Spinal cord (tissue), 4 donors: ENCODE results near the gene CA14. TPM values are rescaled to one million over a fixed set of nuclear protein-coding genes. Genes with fewer than 3 reads are reported as not detected.

Experiments
- polyA plus RNA-seq, 2 donors: library from polyadenylated mRNA; unstranded; fragments of 120-200 nt; gene quantifications; one replicate each; pipeline ENCODE4 v1.2.1, GENCODE V29; 2013; ENCODE audit not compliant: insufficient read length in 2 of 2
- small RNA-seq: library from RNA; depleted of rRNA; stranded (forward); fragments of <200 nt; gene quantifications from one replicate; pipeline ENCODE3, GENCODE V24; 2014; ENCODE audit warnings: low replicate concordance
- total RNA-seq, 2 donors: library from RNA; depleted of rRNA in 1 of 2; stranded (reverse); fragments of 120-200 nt in 1 of 2; fragments of >200 nt in 1 of 2; gene quantifications; one replicate each; pipeline versions ENCODE4 v1.2.3 to v1.2.4, GENCODE V29; 2013 to 2014

CA14 gene
- total and polyA plus RNA-seq, 4 donors = 11.1 to 55.1 (median 37.6) TPM

Small RNA genes within 50 kb of the gene (small RNA-seq; reads per million reads assigned to genes)
- not detected for gene RN7SL480P
- 1.0 reads per million, percentile 80 among the genes with 10 or more reads in this experiment for gene RNU2-17P

Other genes with a start within 250 kb of the CA14 start
- 10 to 100 TPM; 15.2 to 17.2 TPM for gene OTUD7B, start 247.0 kb upstream of the CA14 start, total RNA-seq
- gene OTUD7B, start 247.0 kb upstream of the CA14 start, polyA plus RNA-seq = 10 to 100 TPM; 14.4 to 14.5 TPM
- 100 to 1,000 TPM in 1 of 2 donors, 10 to 100 TPM in 1; 67.4 to 102 TPM for gene VPS45, start 190.0 kb upstream of the CA14 start, total RNA-seq
- 10 to 100 TPM; 75.8 to 78.8 TPM for gene VPS45, start 190.0 kb upstream of the CA14 start, polyA plus RNA-seq
- gene PLEKHO1, start 107.9 kb upstream of the CA14 start, total RNA-seq = 10 to 100 TPM; 38.4 to 47.0 TPM
- 100 to 1,000 TPM in 1 of 2 donors, 10 to 100 TPM in 1; 93.8 to 102 TPM for gene PLEKHO1, start 107.9 kb upstream of the CA14 start, polyA plus RNA-seq
- 10 to 100 TPM; 29.4 to 42.8 TPM for gene ANP32E, start 21.7 kb upstream of the CA14 start, total RNA-seq
- 10 to 100 TPM; 47.5 to 67.8 TPM for gene ANP32E, start 21.7 kb upstream of the CA14 start, polyA plus RNA-seq
- gene APH1A, start 11.2 kb downstream of the CA14 start, total RNA-seq = 100 to 1,000 TPM in 1 of 2 donors, 10 to 100 TPM in 1; 63.1 to 121 TPM
- 100 to 1,000 TPM; 156 TPM for gene APH1A, start 11.2 kb downstream of the CA14 start, polyA plus RNA-seq
- 10 to 100 TPM; 51.5 to 86.9 TPM for gene C1orf54, start 15.0 kb downstream of the CA14 start, total RNA-seq
- gene C1orf54, start 15.0 kb downstream of the CA14 start, polyA plus RNA-seq = 10 to 100 TPM; 32.5 to 38.3 TPM
- 10 to 100 TPM in 1 of 2 donors, 1 to 10 TPM in 1; 4.3 to 14.7 TPM for gene CIART, start 24.8 kb downstream of the CA14 start, total RNA-seq
- 10 to 100 TPM; 11.0 to 14.1 TPM for gene CIART, start 24.8 kb downstream of the CA14 start, polyA plus RNA-seq
- 100 to 1,000 TPM in 1 of 2 donors, 10 to 100 TPM in 1; 51.6 to 111 TPM for gene MRPS21, start 36.1 kb downstream of the CA14 start, total RNA-seq
- gene MRPS21, start 36.1 kb downstream of the CA14 start, polyA plus RNA-seq = 10 to 100 TPM; 87.4 to 97.5 TPM
- gene PRPF3, start 63.8 kb downstream of the CA14 start, total RNA-seq = 10 to 100 TPM; 39.0 to 77.2 TPM
- gene PRPF3, start 63.8 kb downstream of the CA14 start, polyA plus RNA-seq = 10 to 100 TPM; 52.8 to 86.8 TPM
- 10 to 100 TPM; 17.0 to 23.7 TPM for gene RPRD2, start 106.4 kb downstream of the CA14 start, total RNA-seq
- gene RPRD2, start 106.4 kb downstream of the CA14 start, polyA plus RNA-seq = 10 to 100 TPM; 33.9 to 35.9 TPM
- gene TARS2, start 229.6 kb downstream of the CA14 start, total RNA-seq = 10 to 100 TPM; 22.7 to 23.4 TPM
- gene TARS2, start 229.6 kb downstream of the CA14 start, polyA plus RNA-seq = 10 to 100 TPM; 32.3 to 45.9 TPM